Astrocyte (in vitro differentiated cells and primary cell): Measurements from ENCODE around the gene HNRNPH2.

ENCODE experiments used
- CTCF ChIP-seq: IDR thresholded peaks from 2 replicates; pipeline ENCODE4 v1.5.1; 2011; ENCODE audit warnings: low read depth, mild to moderate bottlenecking, inconsistent platforms, low read length, moderate library complexity; ENCODE audit not compliant: insufficient read depth
- EZH2 ChIP-seq: IDR thresholded peaks from 2 replicates; pipeline ENCODE4 v1.6.1; 2012; ENCODE audit warnings: mild to moderate bottlenecking, low read length, inconsistent platforms; ENCODE audit not compliant: insufficient read depth

DNA sequence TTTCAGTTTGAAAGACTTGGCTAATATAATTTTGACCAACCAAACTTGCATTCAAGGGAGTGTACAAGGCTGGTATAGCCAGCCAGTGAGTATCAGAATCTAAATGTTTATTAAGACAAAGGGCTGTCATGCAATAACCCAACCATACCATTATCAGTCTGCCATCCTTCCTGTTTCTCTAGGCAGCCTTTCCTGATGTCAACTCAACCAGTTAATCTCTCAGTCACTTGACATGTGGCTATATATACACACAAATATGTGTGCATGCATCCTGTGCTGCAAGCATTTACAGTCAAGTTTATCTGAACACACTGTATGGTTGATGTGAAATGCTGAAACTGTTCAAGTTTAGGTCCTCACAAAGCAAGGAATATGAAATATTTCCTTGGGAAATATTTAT is 39.2 kb upstream of the HNRNPH2 start:
- TF ChIP-seq CTCF (no peak), EZH2 (no peak)
